Daoy (cell line): ENCODE results near the gene TRERF1. TPM values are rescaled to one million over a fixed set of nuclear protein-coding genes. Genes with fewer than 3 reads are reported as not detected.
"Not testable (repeated sequence)": the region's sequence is repeated elsewhere in the genome, so short reads cannot be mapped to it uniquely, and the experiment has no call there.

ENCODE experiments used
- DNase-seq: peaks from one replicate; pipeline ENCODE4 v3.0.0-alpha.2; 2015; ENCODE audit warnings: low read depth
- total RNA-seq: library from RNA; depleted of rRNA; stranded (reverse); fragments of >200 nt; shearing (Covaris generic); gene quantifications from 2 replicates; pipeline ENCODE4 v1.2.3, GENCODE V29; 2014; rRNA removed

TRERF1 gene
- total RNA-seq, 1 experiment from 2014 or later, result 3.8 TPM

GRCh38 chr6:42193491-42193894 is 258.2 kb downstream of the TRERF1 start:
- peak; percentile 18 for DNase-seq

- not testable (repeated sequence) for DNase-seq
These were observed 259.3 kb downstream of the TRERF1 start for GRCh38 chr6:42192385-42192784.

- DNase-seq, result peak; percentile 43
These were observed 261.1 kb downstream of the TRERF1 start for GRCh38 chr6:42190554-42191183.

- DNase-seq, result no peak
These were observed 263.3 kb downstream of the TRERF1 start for GRCh38 chr6:42188406-42188805.

GRCh38 chr6:42185597-42185996 is 266.1 kb downstream of the TRERF1 start:
- DNase-seq, result no peak

- no peak for DNase-seq
These were observed 267.3 kb downstream of the TRERF1 start for GRCh38 chr6:42184475-42184874.

- no peak for DNase-seq
These were observed 269.6 kb downstream of the TRERF1 start for GRCh38 chr6:42182101-42182500.

GRCh38 chr6:42179945-42180313 is 271.8 kb downstream of the TRERF1 start:
- DNase-seq, result no peak

- no peak for DNase-seq
These were observed 272.3 kb downstream of the TRERF1 start for GRCh38 chr6:42179261-42179944.

GRCh38 chr6:42177514-42178364 is 274.0 kb downstream of the TRERF1 start:
- no peak for DNase-seq

GRCh38 chr6:42176981-42177380 is 274.7 kb downstream of the TRERF1 start:
- no peak for DNase-seq

GRCh38 chr6:42175860-42176259 is 275.9 kb downstream of the TRERF1 start:
- no peak for DNase-seq

Other genes starting within 250 kb of the TRERF1 start
- 95.7 and 99.2 TPM in 2 replicates for gene MRPS10, start 234.1 kb downstream of the TRERF1 start, total RNA-seq
- gene UBR2, start 112.1 kb upstream of the TRERF1 start, total RNA-seq, result 23.1 and 24.5 TPM in 2 replicates